ENCODE data around the gene NSG1.

The NSG1 gene

DNA sequence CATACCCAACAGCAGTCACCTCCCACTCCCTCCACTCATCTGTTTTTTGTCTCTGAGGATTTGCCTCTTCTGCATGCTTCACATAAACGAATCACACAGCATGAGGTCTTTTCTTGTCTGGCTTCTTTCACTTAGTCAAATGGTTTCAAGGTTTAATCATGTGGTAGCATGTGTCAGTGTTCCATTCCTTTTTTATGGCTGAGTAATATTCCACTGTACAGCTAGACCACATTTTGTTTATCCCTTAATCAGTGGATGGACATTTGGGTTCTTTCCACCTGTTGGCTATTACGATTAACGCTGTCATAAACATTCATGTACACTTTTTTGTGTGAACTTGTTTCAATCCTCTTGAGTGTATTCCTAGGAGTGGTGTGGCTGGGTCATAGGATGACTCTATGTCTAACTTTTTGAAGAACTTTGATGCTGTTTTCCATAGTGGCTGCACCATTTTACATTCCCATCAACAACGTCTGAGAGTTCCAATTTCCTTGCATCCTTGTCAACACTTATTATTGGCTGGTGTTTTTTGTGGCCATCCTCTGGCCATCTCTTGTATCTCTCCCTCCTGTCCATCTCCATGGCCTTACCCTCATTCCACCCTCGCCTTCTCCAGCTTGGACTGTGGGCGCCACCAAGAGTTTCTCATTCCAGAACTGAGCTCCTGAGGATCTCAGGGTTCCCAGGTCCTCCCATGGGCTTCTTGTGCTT lies 12.4 kb upstream of the NSG1 start:
- DNase-seq (ENCODE audit: low read depth) = no peak

DNA sequence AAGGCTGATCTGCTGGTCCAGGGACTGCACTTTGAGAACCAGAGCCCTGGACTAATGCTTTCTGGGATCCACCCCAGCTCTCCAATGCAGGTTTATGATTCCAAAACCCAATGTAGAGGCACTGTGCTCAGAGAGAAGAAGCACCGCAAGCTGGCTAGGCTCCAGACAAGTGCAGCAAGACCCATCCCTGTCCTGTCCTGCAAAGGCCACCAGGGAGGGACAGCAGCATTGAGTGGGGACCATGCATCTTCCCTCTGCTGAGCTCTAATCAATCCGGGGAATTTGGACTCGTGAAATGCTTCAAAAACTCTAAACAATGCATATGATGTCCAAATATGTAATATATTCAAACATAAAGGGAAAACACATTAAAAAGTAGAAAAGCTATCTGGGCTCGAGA lies 10.8 kb upstream of the NSG1 start:
- no peak for DNase-seq (ENCODE audit: low read depth)

GRCh38 chr4:4377191-4377590 lies 9.7 kb upstream of the NSG1 start:
- no peak for DNase-seq (ENCODE audit: low read depth)

DNA sequence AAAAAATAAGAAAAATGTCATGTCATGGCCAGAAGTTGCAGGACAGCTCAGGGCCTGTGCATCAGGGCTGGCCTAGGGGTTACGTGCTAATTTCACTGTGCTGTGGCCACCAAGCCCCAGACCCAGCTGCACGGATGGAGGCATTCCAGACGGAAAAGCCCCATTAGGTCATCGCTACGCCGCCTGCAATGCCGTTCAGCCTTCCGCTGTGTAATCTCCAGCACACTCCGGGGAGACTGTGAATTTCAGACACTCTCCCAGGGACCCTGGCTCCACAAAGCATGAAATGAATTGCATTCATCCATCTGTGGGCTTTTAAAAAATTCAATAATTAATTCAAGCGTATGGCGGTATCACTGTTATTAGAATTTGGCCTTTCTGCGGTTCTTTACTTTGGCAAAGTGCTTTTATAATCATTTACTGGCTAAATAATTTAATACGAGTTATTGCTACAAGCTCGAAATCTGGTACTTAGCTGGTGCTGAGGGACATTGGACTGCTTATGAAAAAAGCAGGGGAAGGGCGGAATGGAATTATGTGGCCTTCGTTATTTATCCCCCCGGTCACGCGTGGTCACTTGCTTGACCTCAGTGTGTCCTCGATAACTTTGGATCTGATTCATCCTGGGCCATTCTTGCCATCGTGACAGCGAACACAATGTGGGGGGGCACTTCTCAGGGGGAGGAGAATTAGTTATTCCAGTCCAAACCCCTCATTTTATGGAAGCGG lies 9.0 kb upstream of the NSG1 start:
- DNase-seq (ENCODE audit: low read depth) = no peak

GRCh38 chr4:4379540-4380087 lies 7.3 kb upstream of the NSG1 start:
- no peak for DNase-seq (ENCODE audit: low read depth)

- DNase-seq (ENCODE audit: low read depth) = no peak
Observed at GRCh38 chr4:4383085-4383484, 3.8 kb upstream of the NSG1 start.

DNA sequence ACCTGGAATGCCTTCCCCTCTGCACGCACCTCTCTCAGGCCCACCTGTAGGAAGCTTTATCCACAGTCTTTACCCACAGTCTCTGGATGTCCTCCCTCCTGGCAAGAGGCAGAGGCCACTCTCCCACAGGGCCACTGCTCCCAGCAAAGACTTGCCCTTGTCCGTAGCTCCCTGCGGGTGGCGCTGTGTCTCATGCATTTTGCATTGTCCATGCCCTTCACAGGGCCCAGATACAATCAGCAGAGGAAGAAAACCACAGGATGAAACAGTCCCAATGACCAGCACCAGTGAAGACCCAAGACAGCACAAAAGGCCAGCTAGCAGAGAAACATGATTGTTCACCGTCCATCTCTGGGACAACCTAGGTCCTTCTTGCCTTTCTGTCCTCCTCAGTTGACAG lies 2.1 kb upstream of the NSG1 start:
- DNase-seq (ENCODE audit: low read depth) = no peak

DNA sequence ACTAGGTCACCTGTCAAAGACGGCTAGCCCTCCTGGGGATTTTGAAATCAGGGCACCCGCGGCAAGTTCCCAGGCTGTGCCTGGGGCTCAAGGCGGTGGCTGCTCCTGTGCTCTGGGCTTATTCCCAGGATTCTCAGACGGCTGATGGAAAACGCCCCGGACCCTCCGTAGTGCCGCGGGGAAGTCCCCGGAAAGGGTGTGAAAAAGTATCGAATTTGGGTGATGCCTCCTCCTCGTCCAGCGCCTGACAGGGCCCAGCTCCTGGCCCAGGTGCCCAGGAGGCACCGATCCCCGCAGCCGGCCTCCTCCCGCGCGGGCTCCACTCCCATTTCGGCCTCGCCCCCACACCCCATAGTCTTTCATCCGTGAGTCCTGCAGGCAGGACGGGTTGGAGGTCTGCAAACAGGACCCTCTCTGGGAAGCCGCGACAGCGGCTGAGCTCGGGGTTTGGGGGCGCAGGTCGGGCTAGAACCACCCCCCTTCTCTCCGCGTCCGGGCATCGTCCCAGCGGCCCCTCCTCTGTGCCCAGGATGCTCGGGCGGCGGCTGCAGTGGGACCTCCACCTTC lies 1.1 kb upstream of the NSG1 start:
- DNase-seq (ENCODE audit: low read depth) = no peak

DNA sequence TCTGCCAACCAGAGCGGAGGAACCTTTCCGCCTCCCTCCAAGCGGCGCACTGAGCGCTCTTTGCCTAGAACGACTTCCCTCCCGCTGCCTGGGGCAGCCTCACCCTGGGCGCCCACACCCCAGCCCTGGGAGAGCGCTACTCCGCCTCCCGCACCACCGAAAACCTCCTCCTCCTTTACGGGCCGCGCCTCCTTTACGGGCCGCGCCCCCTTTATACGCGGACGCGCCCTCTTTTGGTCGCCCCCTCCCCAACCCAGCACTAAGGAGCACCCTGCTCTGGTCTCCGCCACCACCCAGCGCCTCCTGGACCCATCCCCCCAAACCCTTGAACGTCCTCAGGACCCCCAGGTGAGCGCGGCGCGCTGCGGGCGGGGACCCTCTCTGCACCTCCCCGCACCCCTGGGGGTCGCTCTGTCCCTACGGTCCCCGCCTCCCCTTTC lies 586 bp upstream of the NSG1 start:
- DNase-seq (ENCODE audit: low read depth) = no peak

- DNase-seq (ENCODE audit: low read depth) = no peak
Observed at GRCh38 chr4:4387531-4388310, 819 bp downstream of the NSG1 start.

GRCh38 chr4:4388311-4388790 lies 1.4 kb downstream of the NSG1 start:
- no peak for DNase-seq (ENCODE audit: low read depth)

GRCh38 chr4:4388836-4389575 lies 2.1 kb downstream of the NSG1 start:
- no peak for DNase-seq (ENCODE audit: low read depth)

DNA sequence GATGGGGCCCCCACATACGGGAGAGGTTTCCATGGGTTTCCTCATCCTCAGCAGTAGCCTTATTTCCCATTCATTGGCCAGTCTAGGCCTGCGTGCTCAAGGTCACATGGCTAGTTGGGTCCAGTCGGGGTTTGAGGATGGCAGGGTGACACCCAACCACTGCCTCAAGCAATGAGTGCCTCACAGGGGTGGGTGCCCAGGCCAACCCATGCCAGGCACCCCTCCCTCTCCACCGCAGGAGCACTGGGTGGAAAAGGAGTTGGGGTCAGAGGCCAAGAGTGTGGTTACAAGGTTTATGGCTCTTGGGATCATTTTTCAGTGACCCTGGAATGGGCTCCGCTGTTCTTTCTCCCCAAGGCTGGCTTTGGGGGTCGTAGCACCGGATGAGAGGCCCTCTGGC lies 3.1 kb downstream of the NSG1 start:
- DNase-seq (ENCODE audit: low read depth) = no peak

- no peak for DNase-seq (ENCODE audit: low read depth)
Observed at GRCh38 chr4:4390515-4391240, 3.8 kb downstream of the NSG1 start.

- no peak for DNase-seq (ENCODE audit: low read depth)
Observed at GRCh38 chr4:4391866-4392265, 5.0 kb downstream of the NSG1 start.

DNA sequence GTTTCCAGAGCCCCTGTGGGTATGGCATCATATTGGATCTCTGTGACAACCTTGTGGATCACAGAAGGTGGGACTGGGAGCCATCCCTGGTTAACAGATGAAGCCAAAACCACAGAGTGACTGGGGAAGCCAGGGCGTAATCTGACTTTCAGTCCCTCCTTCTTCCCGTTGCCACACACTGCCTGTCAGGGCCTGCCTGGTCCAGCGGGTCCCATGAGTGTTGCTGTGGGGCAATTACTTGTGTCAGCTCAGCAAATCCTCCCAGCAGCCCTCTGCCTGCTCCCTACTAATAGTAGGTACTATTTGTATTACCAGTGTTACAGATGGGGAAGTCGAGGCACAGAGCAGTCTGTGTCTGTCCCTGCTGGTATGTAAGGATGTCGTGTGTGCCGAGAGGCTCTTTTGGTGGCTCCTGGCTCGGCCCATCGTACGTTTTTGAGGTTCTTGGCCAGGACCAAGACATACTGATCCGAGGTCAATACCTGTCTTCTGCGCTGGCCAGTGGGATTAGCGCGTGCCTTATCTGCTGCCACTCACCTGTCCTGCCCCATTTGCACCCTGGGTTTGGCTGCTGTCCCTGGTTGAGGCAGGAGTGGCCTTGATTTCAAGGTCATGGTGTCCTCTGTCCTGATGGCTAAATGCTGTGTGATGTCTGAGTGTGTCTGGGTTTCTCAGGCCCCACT lies 5.7 kb downstream of the NSG1 start:
- no peak for DNase-seq (ENCODE audit: low read depth)

GRCh38 chr4:4394644-4395043 lies 7.7 kb downstream of the NSG1 start:
- DNase-seq (ENCODE audit: low read depth) = no peak

DNA sequence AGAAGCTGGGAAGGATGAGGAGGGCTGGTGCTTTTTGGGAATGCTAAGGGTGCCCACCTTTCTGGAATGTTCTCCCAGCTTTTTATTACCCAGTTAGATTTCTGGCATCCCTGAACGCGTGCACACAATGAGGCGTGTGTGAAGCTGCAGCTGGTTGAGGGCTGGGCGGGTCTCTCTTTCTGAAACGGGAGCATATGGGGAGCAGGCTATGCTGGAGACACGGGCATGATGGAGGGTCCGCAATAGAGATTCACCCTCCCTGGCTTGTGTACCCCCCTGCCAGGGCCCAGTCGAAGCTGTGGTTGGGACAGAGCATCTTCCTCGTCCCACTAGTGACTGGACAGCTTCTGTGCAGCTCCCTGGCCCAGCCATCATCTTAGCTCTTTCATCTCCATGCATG lies 8.5 kb downstream of the NSG1 start:
- no peak for DNase-seq (ENCODE audit: low read depth)

DNA sequence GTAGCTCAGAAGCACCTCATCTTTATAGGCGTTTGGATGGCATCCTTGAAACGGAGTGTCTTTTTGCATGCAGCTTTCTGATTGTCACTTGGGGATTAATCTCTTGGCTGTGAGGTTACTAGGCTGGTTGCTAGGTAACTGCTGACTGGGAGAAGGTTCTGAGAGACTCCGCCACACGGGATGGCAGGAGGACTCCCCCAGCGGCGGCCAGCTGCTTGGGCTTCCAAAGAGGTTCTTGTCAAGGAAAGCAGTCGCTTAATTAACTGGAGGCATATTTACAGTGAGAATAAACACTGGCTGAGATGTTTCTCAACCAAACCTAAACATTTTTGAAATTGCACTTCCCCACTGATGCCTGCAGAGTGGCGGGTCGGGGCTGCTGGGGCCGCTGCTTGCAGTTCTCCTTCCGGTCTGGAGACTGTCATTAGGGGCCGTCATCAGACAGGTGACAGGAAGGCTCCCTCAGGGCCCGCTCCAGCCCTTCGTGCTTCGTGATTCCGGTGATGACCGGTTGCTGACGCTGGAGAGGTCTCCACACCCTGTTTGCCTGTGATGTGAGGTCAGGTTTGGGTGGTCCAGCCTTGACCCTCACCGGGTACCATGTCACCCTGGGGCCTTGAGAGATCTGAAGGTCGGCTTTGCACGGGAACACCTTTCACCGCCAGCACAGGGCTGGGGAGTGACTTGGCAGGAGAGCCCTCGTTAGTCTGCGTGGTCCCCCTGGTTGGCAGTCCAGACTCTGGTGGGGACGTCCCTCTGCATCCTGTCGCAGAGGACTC lies 9.1 kb downstream of the NSG1 start:
- DNase-seq (ENCODE audit: low read depth) = no peak
